ENCODE measurements around the gene OR1F1. TPM values are rescaled to one million over a fixed set of nuclear protein-coding genes. Genes with fewer than 3 reads are reported as not detected.

OR1F1 gene
- total RNA-seq, 1 donor = not detected

- TF ChIP-seq CTCF (IDR thresholded peaks at IDR 0.05; ENCODE audit: insufficient read depth, low read length) = peak; percentile 2
- H3K4me3 ChIP-seq (ENCODE audit: low read depth, low read length) = peak overlapping the region; percentile 81
- peak; percentile 96 for DNase-seq (ENCODE audit: low read depth)
Observed at GRCh38 chr16:3150346-3151218, 37.4 kb upstream of the OR1F1 start.

GRCh38 chr16:3152027-3152276, 36.1 kb upstream of the OR1F1 start:
- TF ChIP-seq CTCF (IDR thresholded peaks at IDR 0.05; ENCODE audit: insufficient read depth, low read length) = no peak
- H3K4me3 ChIP-seq (ENCODE audit: low read depth, low read length) = peak overlapping the region; percentile 61
- DNase-seq (ENCODE audit: low read depth) = no peak

- peak overlapping the region; percentile 61 for H3K4me3 ChIP-seq (ENCODE audit: low read depth, low read length)
- peak; percentile 32 for TF ChIP-seq CTCF (IDR thresholded peaks at IDR 0.05; ENCODE audit: insufficient read depth, low read length)
- DNase-seq (ENCODE audit: low read depth) = peak; percentile 93
Observed at GRCh38 chr16:3152277-3152990, 35.6 kb upstream of the OR1F1 start.

- no peak for DNase-seq (ENCODE audit: low read depth)
- H3K4me3 ChIP-seq (ENCODE audit: low read depth, low read length) = no peak overlapping the region
- no peak for TF ChIP-seq CTCF (IDR thresholded peaks at IDR 0.05; ENCODE audit: insufficient read depth, low read length)
Observed at GRCh38 chr16:3152991-3153368, 35.0 kb upstream of the OR1F1 start.

GRCh38 chr16:3155181-3155580, 32.8 kb upstream of the OR1F1 start:
- no peak overlapping the region for H3K4me3 ChIP-seq (ENCODE audit: low read depth, low read length)
- DNase-seq (ENCODE audit: low read depth) = no peak

GRCh38 chr16:3155972-3156371, 32.0 kb upstream of the OR1F1 start:
- TF ChIP-seq CTCF (IDR thresholded peaks at IDR 0.05; ENCODE audit: insufficient read depth, low read length) = no peak
- no peak for DNase-seq (ENCODE audit: low read depth)
- no peak overlapping the region for H3K4me3 ChIP-seq (ENCODE audit: low read depth, low read length)

More at GRCh38 chr16:3155181-3155580, 32.8 kb upstream of the OR1F1 start:
- no peak for TF ChIP-seq CTCF (IDR thresholded peaks at IDR 0.05; ENCODE audit: insufficient read depth, low read length)

All from fibroblast of the aortic adventitia (primary cell).